T-helper 2 cell treated with Interferon-gamma antibody and Interleukin-4, amounts not matched to agents 100 ng/mL and 5 ng/mL, for 36 hours (primary cell): ENCODE data around the gene SIRPB2. TPM values are rescaled to one million over a fixed set of nuclear protein-coding genes. Genes with fewer than 3 reads are reported as not detected.
"Not testable (repeated sequence)": the region's sequence is repeated elsewhere in the genome, so short reads cannot be mapped to it uniquely, and the experiment has no call there.

Experiments
- intact Hi-C: fragments of 100-400 bp; cut with micrococcal nuclease; formaldehyde crosslinking; loops from one replicate; pipeline ENCODE4 v1.15.1; 2023
- total RNA-seq: library from RNA; stranded (reverse); gene quantifications from 2 replicates; pipeline ENCODE4 v1.2.3, GENCODE V29; 2022

SIRPB2 gene
- total RNA-seq, 1 donor from 2014 or later: not detected

- intact Hi-C loops: no loop called here
These were observed 9.3 kb upstream of the SIRPB2 start for GRCh38 chr20:1500496-1500895.

GRCh38 chr20:1499528-1500420 lies 8.6 kb upstream of the SIRPB2 start:
- intact Hi-C loops: no loop called here

GRCh38 chr20:1497371-1497770 lies 6.2 kb upstream of the SIRPB2 start:
- intact Hi-C loops: not testable (repeated sequence)

- intact Hi-C loops: no loop called here
These were observed 5.7 kb upstream of the SIRPB2 start for GRCh38 chr20:1496930-1497329.

GRCh38 chr20:1494436-1494835 lies 3.2 kb upstream of the SIRPB2 start:
- intact Hi-C loops: no loop called here

- intact Hi-C loops: no loop called here
These were observed 2.3 kb upstream of the SIRPB2 start for GRCh38 chr20:1493536-1493935.

GRCh38 chr20:1491860-1492642 lies 831 bp upstream of the SIRPB2 start:
- intact Hi-C loops: no loop called here

GRCh38 chr20:1490643-1491195 lies 501 bp downstream of the SIRPB2 start:
- intact Hi-C loops: no loop called here

- intact Hi-C loops: no loop called here
These were observed 1.3 kb downstream of the SIRPB2 start for GRCh38 chr20:1489764-1490436.

GRCh38 chr20:1489325-1489724 lies 1.9 kb downstream of the SIRPB2 start:
- intact Hi-C loops: no loop called here

- intact Hi-C loops: no loop called here
These were observed 4.7 kb downstream of the SIRPB2 start for GRCh38 chr20:1486566-1486965.

GRCh38 chr20:1484438-1485116 lies 6.6 kb downstream of the SIRPB2 start:
- intact Hi-C loops: no loop called here

GRCh38 chr20:1479831-1480595 lies 11.2 kb downstream of the SIRPB2 start:
- intact Hi-C loops: no loop called here

GRCh38 chr20:1478566-1478965 lies 12.7 kb downstream of the SIRPB2 start:
- intact Hi-C loops: no loop called here

GRCh38 chr20:1477896-1478490 lies 13.2 kb downstream of the SIRPB2 start:
- intact Hi-C loops: no loop called here

GRCh38 chr20:1474817-1475603 lies 16.2 kb downstream of the SIRPB2 start:
- intact Hi-C loops: no loop called here

GRCh38 chr20:1474325-1474724 lies 16.9 kb downstream of the SIRPB2 start:
- intact Hi-C loops: no loop called here

- intact Hi-C loops: no loop called here
These were observed 17.7 kb downstream of the SIRPB2 start for GRCh38 chr20:1473246-1474220.
